Measurements from ENCODE around the gene ACADVL. TPM values are rescaled to one million over a fixed set of nuclear protein-coding genes. Genes with fewer than 3 reads are reported as not detected.

ACADVL gene
- total RNA-seq, 1 donor from 2014 or later = 1,048 TPM

DNA sequence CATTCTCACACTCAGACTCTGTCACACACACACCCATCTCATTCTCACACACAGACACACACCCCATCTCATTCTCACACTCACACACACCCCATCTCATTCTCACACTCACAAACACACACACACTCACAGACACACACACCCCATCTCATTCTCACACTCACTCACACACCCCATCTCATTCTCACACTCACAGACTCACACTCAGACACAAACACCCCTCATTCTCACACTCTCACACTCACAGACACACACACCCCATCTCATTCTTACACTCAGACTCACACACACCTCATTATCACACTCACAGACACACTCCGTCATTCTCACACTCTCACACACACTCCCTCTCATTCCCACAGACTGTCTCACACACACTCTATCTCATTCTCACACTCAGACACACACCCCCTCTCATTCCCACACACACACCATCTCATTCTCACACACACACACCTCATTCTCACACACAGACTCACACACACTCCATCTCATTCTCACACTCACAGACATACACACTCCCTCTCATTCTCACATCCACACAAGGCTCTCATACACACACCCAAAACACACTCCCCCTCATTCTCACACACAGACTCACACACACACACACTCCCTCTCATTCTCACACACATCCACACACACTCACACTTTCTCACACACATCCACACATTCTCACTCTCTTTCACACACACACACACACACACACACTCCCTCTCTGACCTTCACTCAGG is 43.5 kb upstream of the ACADVL start:
- no peaks in the 10 kb centered on the region for H3K27me3 ChIP-seq

DNA sequence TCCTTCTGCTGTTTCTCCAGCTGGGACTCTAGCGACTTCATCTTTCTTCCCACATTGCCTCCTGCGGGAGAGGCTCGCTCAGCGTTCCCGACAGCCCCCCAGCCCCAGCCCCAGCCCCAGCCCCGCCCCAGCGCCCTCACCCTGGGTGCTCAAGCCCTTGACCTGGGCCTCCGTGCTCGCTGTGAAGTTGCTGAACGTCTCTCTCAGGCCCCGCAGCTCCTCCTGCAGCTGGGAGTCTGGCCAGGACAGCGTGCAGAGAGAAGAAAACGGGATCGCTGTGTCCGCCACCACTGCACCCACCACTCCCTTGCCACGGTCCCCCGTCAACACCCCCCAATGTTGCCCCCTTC is 42.9 kb upstream of the ACADVL start:
- Histone ChIP-seq H3K27me3 (no peaks in the 10 kb centered on the region), H3K36me3 (no peaks in the 10 kb centered on the region), H3K4me3 (peak overlapping the region in 1 of 2 donors; percentile 51), H3K4me1 (peaks cover 4 to 13% of the 10 kb centered on the region in 2 donors), H3K27ac (no peak overlapping the region), H3K9me3 (no peaks in the 10 kb centered on the region)
- no peak for DNase-seq (ENCODE audit: low spot score in 2 of 2)
- TF ChIP-seq, protein P1, sequence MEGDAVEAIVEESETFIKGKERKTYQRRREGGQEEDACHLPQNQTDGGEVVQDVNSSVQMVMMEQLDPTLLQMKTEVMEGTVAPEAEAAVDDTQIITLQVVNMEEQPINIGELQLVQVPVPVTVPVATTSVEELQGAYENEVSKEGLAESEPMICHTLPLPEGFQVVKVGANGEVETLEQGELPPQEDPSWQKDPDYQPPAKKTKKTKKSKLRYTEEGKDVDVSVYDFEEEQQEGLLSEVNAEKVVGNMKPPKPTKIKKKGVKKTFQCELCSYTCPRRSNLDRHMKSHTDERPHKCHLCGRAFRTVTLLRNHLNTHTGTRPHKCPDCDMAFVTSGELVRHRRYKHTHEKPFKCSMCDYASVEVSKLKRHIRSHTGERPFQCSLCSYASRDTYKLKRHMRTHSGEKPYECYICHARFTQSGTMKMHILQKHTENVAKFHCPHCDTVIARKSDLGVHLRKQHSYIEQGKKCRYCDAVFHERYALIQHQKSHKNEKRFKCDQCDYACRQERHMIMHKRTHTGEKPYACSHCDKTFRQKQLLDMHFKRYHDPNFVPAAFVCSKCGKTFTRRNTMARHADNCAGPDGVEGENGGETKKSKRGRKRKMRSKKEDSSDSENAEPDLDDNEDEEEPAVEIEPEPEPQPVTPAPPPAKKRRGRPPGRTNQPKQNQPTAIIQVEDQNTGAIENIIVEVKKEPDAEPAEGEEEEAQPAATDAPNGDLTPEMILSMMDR (IDR thresholded peaks at IDR 0.05) = no peak
- intact Hi-C loops (cut with DNase I) = loop anchor here (5.0 kb wide), 1 partner anchor 125 kb away; no protein-coding TSS in a partner anchor

More for the DNA sequence above, 43.5 kb upstream of the ACADVL start:
- Histone ChIP-seq H3K36me3 (no peaks in the 10 kb centered on the region), H3K4me3 (no peak overlapping the region), H3K9me3 (no peaks in the 10 kb centered on the region), H3K4me1 (peaks cover 4 to 13% of the 10 kb centered on the region in 2 donors), H3K27ac (no peak overlapping the region)
- DNase-seq (ENCODE audit: low spot score in 2 of 2) = no peak
- TF ChIP-seq, protein P1 (IDR thresholded peaks at IDR 0.05) = no peak
- intact Hi-C loops (cut with DNase I) = loop anchor here (5.0 kb wide), 1 partner anchor 124 kb away; no protein-coding TSS in a partner anchor

DNA sequence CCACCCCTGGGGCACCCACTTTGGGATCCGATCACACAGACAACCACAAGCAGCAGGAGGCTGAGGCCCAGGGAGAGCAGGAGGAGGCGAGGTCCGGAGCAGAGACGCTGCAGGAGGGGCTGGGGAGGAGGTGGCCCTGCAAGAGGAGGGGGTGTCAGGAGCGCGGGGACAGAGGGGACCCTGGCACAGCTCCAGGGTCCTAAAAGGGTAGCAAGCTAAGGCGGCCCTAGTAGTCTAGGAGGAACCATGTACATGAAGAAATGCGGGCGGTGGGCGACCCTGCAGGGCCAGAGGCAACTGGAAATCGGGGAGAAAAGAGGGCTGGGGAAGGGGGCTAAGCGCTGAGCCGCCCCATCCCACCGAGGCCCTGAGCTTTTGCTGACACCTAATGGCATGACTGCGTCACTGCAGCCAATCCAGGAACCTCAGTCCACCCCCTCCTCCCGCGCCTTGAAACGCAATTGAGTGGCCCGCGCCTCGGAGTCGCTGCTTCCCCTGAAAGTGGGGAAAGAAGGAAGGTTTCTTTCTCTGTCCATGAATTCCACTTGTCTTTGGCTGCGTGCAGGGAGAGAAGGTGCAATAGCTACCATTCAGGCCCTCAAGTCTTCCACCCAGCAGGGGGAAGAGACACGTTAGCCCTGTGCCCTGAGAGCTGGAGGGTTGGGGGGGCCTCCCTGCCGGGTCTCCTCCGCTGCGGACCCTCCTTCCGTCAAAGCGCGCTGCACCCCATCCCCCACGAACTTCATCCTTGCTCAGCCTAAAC is 42.4 kb upstream of the ACADVL start:
- H3K9me3 ChIP-seq = no peaks in the 10 kb centered on the region
- TF ChIP-seq, protein P1 (IDR thresholded peaks at IDR 0.05) = peak; percentile 66 to 83 (median 82)
- H3K27me3 ChIP-seq = no peaks in the 10 kb centered on the region
- H3K36me3 ChIP-seq = no peaks in the 10 kb centered on the region
- no peak overlapping the region for H3K27ac ChIP-seq
- H3K4me1 ChIP-seq = peaks cover 4 to 13% of the 10 kb centered on the region in 2 donors
- peak in 1 of 2 donors; percentile 73 for DNase-seq (ENCODE audit: low spot score in 2 of 2)
- intact Hi-C loops (cut with DNase I) = loop anchor here (5.0 kb wide), 1 partner anchor 125 kb away; no protein-coding TSS in a partner anchor
- peak overlapping the region; percentile 18 to 51 for H3K4me3 ChIP-seq

DNA sequence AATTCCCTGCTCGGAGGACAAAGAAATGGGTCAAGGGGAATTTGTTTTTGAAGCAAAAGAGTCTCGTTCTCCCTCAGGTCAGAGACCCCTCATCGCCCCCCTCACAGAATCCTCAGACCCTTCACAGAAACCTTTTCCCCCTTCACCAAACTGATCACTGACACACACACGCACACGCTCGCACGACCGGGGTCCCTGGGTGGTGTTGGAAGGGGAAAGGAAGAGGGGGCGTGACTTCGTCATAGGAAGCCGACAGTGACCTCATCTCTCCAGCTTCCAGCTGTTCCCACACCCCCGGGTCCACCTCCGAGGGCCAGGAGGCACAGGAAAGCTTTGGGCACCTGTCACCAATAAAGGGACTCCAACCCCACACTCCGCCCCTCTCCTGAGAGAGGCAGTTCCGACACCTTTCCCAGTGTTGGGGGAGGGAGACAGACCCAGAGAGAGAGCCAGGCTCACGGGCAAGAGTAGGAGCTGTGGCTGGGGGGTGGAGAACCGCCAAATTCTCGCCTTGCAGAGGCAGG is 41.7 kb upstream of the ACADVL start:
- TF ChIP-seq, protein P1 (IDR thresholded peaks at IDR 0.05) = no peak
- DNase-seq (ENCODE audit: low spot score in 2 of 2) = no peak
- intact Hi-C loops (cut with DNase I) = loop anchor here (5.0 kb wide), 1 partner anchor 126 kb away; no protein-coding TSS in a partner anchor
- Histone ChIP-seq H3K4me3 (peak overlapping the region; percentile 18 to 51), H3K4me1 (peaks cover 4 to 13% of the 10 kb centered on the region in 2 donors), H3K27ac (no peak overlapping the region), H3K36me3 (no peaks in the 10 kb centered on the region), H3K27me3 (no peaks in the 10 kb centered on the region), H3K9me3 (no peaks in the 10 kb centered on the region)

DNA sequence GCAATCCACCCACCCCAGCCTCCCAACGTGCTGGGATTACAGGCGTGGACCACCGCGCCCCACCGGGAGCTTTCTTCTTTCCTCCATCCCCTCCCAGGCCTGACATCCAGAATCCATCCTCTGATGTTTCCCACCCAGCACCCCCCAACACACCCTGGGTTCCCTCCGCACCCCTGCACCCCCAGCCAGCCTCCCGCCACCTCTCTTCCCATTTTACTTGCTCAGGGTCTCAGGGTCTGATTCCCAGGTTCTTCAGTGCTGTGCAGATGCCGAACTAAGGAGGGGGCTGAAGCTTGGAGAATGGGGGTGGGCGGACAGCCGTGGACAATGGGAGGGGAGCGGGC is 40.8 kb upstream of the ACADVL start:
- Histone ChIP-seq H3K27ac (no peak overlapping the region), H3K9me3 (no peaks in the 10 kb centered on the region), H3K27me3 (no peaks in the 10 kb centered on the region), H3K4me3 (no peak overlapping the region), H3K36me3 (no peaks in the 10 kb centered on the region), H3K4me1 (peaks cover 4 to 13% of the 10 kb centered on the region in 2 donors)
- DNase-seq (ENCODE audit: low spot score in 2 of 2) = no peak
- TF ChIP-seq, protein P1 (IDR thresholded peaks at IDR 0.05) = no peak
- intact Hi-C loops (cut with DNase I) = loop anchor here (5.0 kb wide), 1 partner anchor 127 kb away; no protein-coding TSS in a partner anchor

All from ascending aorta (tissue), 2 donors.